Common myeloid progenitor, CD34-positive (primary cell): Measurements from ENCODE around the gene CDH22.

ENCODE experiments used
- CTCF ChIA-PET: fragments of 350-600 bp; sonication (Branson Sonifier 250); formaldehyde crosslinking; loops from one replicate; lab custom pipeline; 2021; ENCODE audit warnings: antibody characterized with exemption; lab: Charles Lee
- POLR2A ChIA-PET: fragments of 350-600 bp; sonication (Branson Sonifier 250); formaldehyde crosslinking; loops from one replicate; lab custom pipeline; 2021; ENCODE audit warnings: antibody characterized with exemption; lab: Charles Lee
- DNase-seq, 3 donors: peaks; one replicate each; pipeline versions ENCODE4 v3.0.0 to v3.0.0-alpha.2; 2013
- H3K27ac ChIP-seq, 2 experiments: 1 replicate in 1 of 2; 2 replicates in 1 of 2; pipeline ENCODE4 v1.7.0; 2013; ENCODE audit warnings: inconsistent platforms in 2 of 2, low read length in 2 of 2, mild to moderate bottlenecking in 2 of 2, low read depth in 1 of 2, moderate library complexity in 1 of 2; ENCODE audit not compliant: severe bottlenecking in 2 of 2, insufficient read depth in 1 of 2, poor library complexity in 1 of 2
- H3K27me3 ChIP-seq, 5 experiments: replicated peaks in 2 of 5; 1 replicate in 3 of 5; 2 replicates in 2 of 5; pipeline versions ENCODE4 v1.6.1 to v1.7.0; 2013; ENCODE audit warnings: low read length in 4 of 5, mild to moderate bottlenecking in 2 of 5, moderate library complexity in 2 of 5, inconsistent platforms in 1 of 5; ENCODE audit not compliant: insufficient read depth in 5 of 5, control insufficient read depth in 4 of 5
- H3K36me3 ChIP-seq, 4 experiments: 1 replicate in 2 of 4; 2 replicates in 2 of 4; pipeline versions ENCODE4 v1.6.1 to v1.7.0; 2013; ENCODE audit warnings: low read length in 3 of 4, control low read depth in 1 of 4, mild to moderate bottlenecking in 1 of 4; ENCODE audit not compliant: control insufficient read depth in 4 of 4, insufficient read depth in 4 of 4
- H3K4me1 ChIP-seq, 4 experiments: 1 replicate in 3 of 4; 2 replicates in 1 of 4; pipeline versions ENCODE4 v1.6.1 to v1.7.1; 2013; ENCODE audit warnings: low read length in 3 of 4, mild to moderate bottlenecking in 3 of 4, control low read depth in 1 of 4, inconsistent platforms in 1 of 4, moderate library complexity in 1 of 4; ENCODE audit not compliant: control insufficient read depth in 4 of 4, insufficient read depth in 4 of 4; ENCODE audit errors: control extremely low read depth in 1 of 4
- H3K4me3 ChIP-seq, 7 experiments: 1 replicate in 4 of 7; 2 replicates in 3 of 7; pipeline versions ENCODE4 v1.5.1 to v1.7.0; 2013; ENCODE audit warnings: mild to moderate bottlenecking in 7 of 7, low read length in 6 of 7, moderate library complexity in 6 of 7, inconsistent platforms in 2 of 7, low read depth in 2 of 7, control low read depth in 1 of 7; ENCODE audit not compliant: insufficient read depth in 4 of 7, control insufficient read depth in 1 of 7; ENCODE audit errors: extremely low read depth in 1 of 7
- H3K9me3 ChIP-seq, 5 experiments: 1 replicate in 4 of 5; 2 replicates in 1 of 5; pipeline versions ENCODE4 v1.6.1 to v1.7.1; 2013; ENCODE audit warnings: low read length in 4 of 5, mild to moderate bottlenecking in 2 of 5, inconsistent platforms in 1 of 5, low read depth in 1 of 5, moderate library complexity in 1 of 5; ENCODE audit not compliant: control insufficient read depth in 4 of 5, insufficient read depth in 2 of 5; ENCODE audit errors: control extremely low read depth in 1 of 5
- WGBS: methylation state at CpG from one replicate; pipeline ENCODE4 v1.1.5; 2013; ENCODE audit not compliant: insufficient coverage; 5-methylcytosine and 5-hydroxymethylcytosine counted together

The CDH22 gene

GRCh38 chr20:46261456-46262253 lies 46.6 kb downstream of the CDH22 start:
- H3K36me3 ChIP-seq = no peaks in the 10 kb centered on the region
- ChIA-PET CTCF (interaction anchor here (0.6 to 1.0 kb wide), 2 partner anchors 12 to 398 kb away, joined by 3 read pairs; no protein-coding TSS in a partner anchor), POLR2A (no interaction called here)
- no peak for DNase-seq
- no peaks in the 10 kb centered on the region for H3K4me1 ChIP-seq
- 81% methylated on average over 9 of the region's 12 CpGs for whole genome bisulfite sequencing
- H3K27me3 ChIP-seq = peaks cover 0 to 47% (median 16%) of the 10 kb centered on the region in 5 experiments
- H3K4me3 ChIP-seq = no peak overlapping the region
- no peaks in the 10 kb centered on the region for H3K9me3 ChIP-seq
- no peak overlapping the region for H3K27ac ChIP-seq

GRCh38 chr20:46260936-46261454 lies 47.3 kb downstream of the CDH22 start:
- DNase-seq = no peak
- no peak overlapping the region for H3K27ac ChIP-seq
- POLR2A ChIA-PET = no interaction called here
- WGBS = no CpG with 5 or more reads among the region's 1 CpG
- H3K4me3 ChIP-seq = no peak overlapping the region
- H3K27me3 ChIP-seq = peaks cover 0 to 48% (median 16%) of the 10 kb centered on the region in 5 experiments
- H3K9me3 ChIP-seq = no peaks in the 10 kb centered on the region
- CTCF ChIA-PET = interaction anchor here (1.0 kb wide), 1 partner anchor 11 kb away, joined by 3 read pairs; no protein-coding TSS in a partner anchor
- H3K36me3 ChIP-seq = no peaks in the 10 kb centered on the region
- H3K4me1 ChIP-seq = no peaks in the 10 kb centered on the region

GRCh38 chr20:46260480-46260879 lies 47.8 kb downstream of the CDH22 start:
- ChIA-PET CTCF (interaction anchor here (1.0 kb wide), 1 partner anchor 11 kb away, joined by 3 read pairs; no protein-coding TSS in a partner anchor), POLR2A (no interaction called here)
- Histone ChIP-seq H3K36me3 (no peaks in the 10 kb centered on the region), H3K27ac (no peak overlapping the region), H3K4me1 (peaks cover 0 to 3% (median 0%) of the 10 kb centered on the region in 4 experiments), H3K9me3 (no peaks in the 10 kb centered on the region), H3K27me3 (peaks cover 0 to 43% (median 17%) of the 10 kb centered on the region in 5 experiments), H3K4me3 (no peak overlapping the region)
- no peak for DNase-seq
- 73% methylated on average over 1 of the region's 3 CpGs for WGBS

DNA sequence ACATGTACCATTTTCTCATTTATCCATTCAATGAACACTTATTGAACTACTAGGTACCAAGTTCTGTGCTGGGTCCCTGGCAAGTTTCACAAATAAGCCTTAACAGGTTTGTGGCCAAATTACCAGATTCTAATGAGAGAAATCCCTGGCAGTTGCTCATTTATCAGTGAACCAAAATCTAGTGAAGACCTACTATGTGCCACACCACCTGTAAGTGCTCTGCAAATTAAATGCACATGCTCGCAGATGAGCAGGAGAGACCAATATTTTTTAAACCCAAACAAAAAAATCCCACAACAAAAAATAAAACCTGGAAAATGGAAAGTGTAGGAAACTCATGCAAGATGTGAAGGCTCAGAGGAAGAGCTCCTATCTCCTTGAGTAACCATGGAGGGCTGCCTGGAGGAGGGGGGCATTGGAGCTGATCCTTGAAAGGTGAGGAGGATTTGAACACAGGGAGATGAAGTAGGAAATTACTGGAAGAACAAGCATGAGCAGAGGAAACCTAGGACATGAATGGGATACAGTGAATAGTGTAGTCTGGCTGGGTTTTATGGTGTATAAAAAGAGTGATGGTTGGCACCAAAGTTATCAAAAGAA lies 48.9 kb downstream of the CDH22 start:
- H3K4me1 ChIP-seq = peaks cover 0 to 4% (median 0%) of the 10 kb centered on the region in 4 experiments
- H3K27ac ChIP-seq = no peak overlapping the region
- CTCF ChIA-PET = no interaction called here
- POLR2A ChIA-PET = no interaction called here
- no peaks in the 10 kb centered on the region for H3K9me3 ChIP-seq
- peaks cover 0 to 44% (median 18%) of the 10 kb centered on the region in 5 experiments for H3K27me3 ChIP-seq
- no peaks in the 10 kb centered on the region for H3K36me3 ChIP-seq
- WGBS = no CpG with 5 or more reads among the region's 1 CpG
- no peak for DNase-seq
- no peak overlapping the region for H3K4me3 ChIP-seq

GRCh38 chr20:46257887-46258286 lies 50.4 kb downstream of the CDH22 start:
- ChIA-PET POLR2A (no interaction called here), CTCF (interaction anchor here (1.3 kb wide), 1 partner anchor 9 kb away, joined by 3 read pairs; no protein-coding TSS in a partner anchor)
- no peaks in the 10 kb centered on the region for H3K36me3 ChIP-seq
- peaks cover 0 to 58% (median 22%) of the 10 kb centered on the region in 5 experiments for H3K27me3 ChIP-seq
- H3K4me3 ChIP-seq = no peak overlapping the region
- DNase-seq = no peak
- H3K4me1 ChIP-seq = peaks cover 0 to 4% (median 0%) of the 10 kb centered on the region in 4 experiments
- H3K27ac ChIP-seq = no peak overlapping the region
- 83% methylated on average over 3 of the region's 4 CpGs for whole genome bisulfite sequencing
- no peaks in the 10 kb centered on the region for H3K9me3 ChIP-seq

DNA sequence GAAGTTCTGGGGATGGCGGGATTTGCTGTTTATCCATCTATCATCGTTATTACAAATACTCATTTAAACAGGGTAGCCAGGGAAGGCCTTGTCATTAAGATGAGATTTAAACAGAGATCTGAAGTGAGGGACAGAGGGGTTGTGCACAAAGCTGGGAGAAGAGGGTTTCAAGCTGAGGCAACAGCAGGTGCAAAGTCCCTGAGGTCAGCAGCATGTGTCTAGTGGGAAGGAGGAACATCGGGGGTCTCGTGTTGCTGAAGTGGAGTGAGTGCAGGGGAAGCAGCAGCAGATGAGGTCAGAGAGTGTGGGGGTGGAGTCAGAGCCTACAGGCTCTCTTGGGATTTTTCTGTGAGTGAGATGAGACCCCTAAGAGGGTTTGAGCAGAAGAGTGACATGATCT lies 52.0 kb downstream of the CDH22 start:
- Histone ChIP-seq H3K27me3 (peaks cover 0 to 69% (median 14%) of the 10 kb centered on the region in 5 experiments), H3K27ac (no peak overlapping the region), H3K9me3 (no peaks in the 10 kb centered on the region), H3K4me3 (no peak overlapping the region), H3K4me1 (peaks cover 0 to 4% (median 0%) of the 10 kb centered on the region in 4 experiments), H3K36me3 (no peaks in the 10 kb centered on the region)
- 85% methylated on average over 4 of the region's 4 CpGs for WGBS
- CTCF ChIA-PET = no interaction called here
- DNase-seq = no peak
- POLR2A ChIA-PET = no interaction called here
